Right hindlimb (tissue), 1 donor: ENCODE data around the gene POU1F1.
A peak's percentile ranks its signal among the peaks of the same experiment; 100 is the strongest.
"Not testable (repeated sequence)": the region's sequence is repeated elsewhere in the genome, so short reads cannot be mapped to it uniquely, and the experiment has no call there.

ENCODE experiments used
- DNase-seq: peaks from one replicate; pipeline ENCODE4 v3.0.0-alpha.2; 2018

Gene POU1F1

DNA sequence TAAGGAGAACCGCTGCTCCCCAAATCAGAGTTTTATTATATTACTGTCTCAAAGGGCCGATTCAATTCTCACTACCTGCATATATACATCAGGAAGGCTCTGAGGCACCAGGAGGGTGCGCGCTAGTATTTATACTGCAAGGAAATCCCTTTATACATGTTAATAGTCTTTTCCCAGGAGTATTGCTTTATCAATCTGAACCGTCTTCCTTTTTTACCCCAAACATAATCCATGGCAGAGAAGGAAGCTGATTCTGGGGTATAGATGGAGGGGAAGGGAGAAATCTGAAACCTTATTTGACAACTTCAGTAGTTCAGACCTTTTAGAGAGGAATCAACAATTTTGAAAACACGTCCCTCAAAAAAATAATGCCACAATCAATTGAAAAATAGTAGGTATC, at the start of gene POU1F1:
Gene POU1F1, minus strand, starts transcription at position 101 of the 400 bp plus-strand sequence. CDS start 122 bp downstream, outside the sequence.
- no peak for DNase-seq

DNA sequence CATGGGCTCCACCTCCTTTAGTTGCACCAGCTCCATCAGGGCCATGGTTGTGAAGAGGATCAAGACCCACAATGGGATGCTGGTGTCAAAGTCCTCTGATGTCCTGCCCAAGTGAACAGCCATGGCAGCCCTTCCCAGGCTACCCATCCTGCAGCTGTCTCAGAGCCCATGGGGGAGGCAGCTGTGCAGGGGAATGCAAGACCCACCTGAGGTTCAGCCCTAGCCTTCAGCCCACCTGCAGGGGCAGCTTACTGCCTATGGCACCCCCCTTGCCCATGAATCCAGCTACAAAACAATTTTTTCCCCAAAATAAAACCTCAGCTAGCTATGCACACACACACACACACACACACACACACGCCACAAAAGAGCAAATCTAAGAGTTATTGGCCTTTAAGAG, 48.2 kb upstream of the POU1F1 start:
- DNase-seq = no peak

DNA sequence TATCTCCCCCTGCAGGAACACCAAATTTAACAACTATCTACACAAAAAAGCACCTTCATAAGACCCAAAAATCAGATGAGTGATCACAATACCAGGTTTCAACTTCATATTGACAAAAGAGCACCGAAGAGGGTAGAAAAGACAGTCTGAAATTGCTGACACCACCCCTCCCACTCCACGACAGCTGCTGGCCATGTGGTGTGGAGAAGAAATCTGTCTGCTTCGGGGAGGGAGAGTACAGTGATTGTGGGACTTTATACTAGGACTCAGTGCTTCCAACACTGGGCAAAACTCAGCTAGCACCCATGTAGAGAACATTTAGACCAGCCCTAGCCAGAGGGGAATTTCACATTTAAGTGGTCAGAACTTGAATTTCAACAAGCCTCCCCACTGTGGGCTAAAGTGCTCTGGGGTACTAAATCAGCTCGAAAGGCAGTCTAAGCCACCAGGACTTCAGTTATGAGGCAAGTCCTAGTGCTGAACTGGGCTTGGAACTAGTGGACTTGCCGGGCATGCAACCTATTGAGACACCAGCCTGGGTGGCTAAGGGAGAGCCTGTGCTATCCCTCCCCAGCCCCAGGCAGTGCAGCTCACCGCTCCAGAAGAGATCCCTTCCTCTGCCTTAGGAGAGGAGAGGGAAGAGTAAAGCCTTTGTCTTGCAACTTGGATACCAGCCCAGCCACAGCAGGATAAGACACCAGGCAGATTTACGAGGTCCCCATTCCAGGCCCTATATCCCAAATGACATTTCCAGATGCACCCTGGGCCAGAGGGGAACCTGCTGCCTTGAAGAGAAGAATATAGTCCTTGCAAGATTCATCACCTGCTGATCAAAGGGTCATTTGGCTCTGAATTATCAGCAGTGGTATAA, 44.6 kb upstream of the POU1F1 start:
- peak; percentile 21 for DNase-seq

DNA sequence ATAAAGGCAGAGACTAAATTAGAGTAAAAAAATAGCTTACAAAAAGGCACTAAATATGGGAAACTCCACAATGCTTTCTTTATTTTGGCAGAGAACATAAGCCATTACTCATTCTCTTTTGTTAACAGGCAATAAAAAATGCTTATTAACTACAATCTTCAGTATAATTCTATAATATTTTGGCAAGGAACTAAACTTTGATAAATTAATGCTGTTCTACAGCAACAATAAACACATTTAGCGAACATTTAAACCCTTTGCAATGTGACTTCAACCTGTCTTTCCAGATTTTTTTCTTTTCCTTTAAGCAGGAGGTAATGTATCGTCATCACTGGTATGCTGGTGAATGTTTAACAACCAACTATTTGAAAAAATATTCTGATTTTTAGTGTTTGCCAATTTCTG, 42.2 kb upstream of the POU1F1 start:
- DNase-seq = no peak

DNA sequence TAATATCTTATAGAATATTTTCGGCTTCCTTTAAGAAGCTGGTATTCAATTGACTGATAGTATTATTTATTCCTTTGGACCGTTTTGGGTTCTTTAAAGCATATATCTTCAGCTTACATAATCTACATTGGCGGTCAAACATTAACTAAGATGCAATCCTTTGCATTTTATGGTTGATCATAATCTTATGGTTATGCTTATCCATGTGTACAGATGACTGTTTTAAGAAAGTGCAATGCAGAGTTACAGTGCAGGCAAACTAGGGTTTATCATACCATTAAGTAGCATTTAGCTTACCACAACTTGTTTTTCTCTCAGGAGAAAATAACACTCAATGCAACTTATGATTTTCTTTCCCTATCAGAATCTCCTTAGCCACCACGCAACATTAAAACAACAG, 41.4 kb upstream of the POU1F1 start:
- no peak for DNase-seq

DNA sequence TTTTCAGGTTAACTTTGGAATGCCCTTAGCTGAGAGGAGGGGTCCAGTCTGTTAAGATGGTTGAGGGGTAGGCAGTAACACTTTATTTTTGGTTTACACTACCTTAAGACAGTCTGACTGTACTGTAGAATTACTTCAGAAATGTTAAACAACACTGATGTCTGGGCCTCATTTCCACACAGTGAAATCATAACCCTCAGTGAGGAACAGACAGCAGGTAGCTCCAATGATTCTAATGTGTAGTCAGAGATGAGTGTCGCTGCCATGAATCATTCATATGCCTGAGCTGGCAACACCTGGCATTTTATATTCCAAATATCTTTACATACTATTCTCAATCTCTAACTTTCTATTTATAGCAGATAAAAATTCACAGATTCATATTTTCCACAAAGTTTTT, 37.3 kb upstream of the POU1F1 start:
- DNase-seq = no peak

- no peak for DNase-seq
Measured at GRCh38 chr3:87311309-87311708, 34.9 kb upstream of the POU1F1 start.

GRCh38 chr3:87309601-87310000, 33.2 kb upstream of the POU1F1 start:
- no peak for DNase-seq

GRCh38 chr3:87307805-87308204, 31.4 kb upstream of the POU1F1 start:
- no peak for DNase-seq

GRCh38 chr3:87305517-87305916, 29.1 kb upstream of the POU1F1 start:
- DNase-seq = no peak

- DNase-seq = not testable (repeated sequence)
Measured at GRCh38 chr3:87305031-87305430, 28.6 kb upstream of the POU1F1 start.

- DNase-seq = no peak
Measured at GRCh38 chr3:87298111-87298718, 21.8 kb upstream of the POU1F1 start.

GRCh38 chr3:87288446-87288845, 12.1 kb upstream of the POU1F1 start:
- DNase-seq = no peak

- DNase-seq = no peak
Measured at GRCh38 chr3:87287011-87287410, 10.6 kb upstream of the POU1F1 start.

GRCh38 chr3:87272718-87273341, 3.6 kb downstream of the POU1F1 start:
- no peak for DNase-seq

- DNase-seq = no peak
Measured at GRCh38 chr3:87270908-87271700, 5.3 kb downstream of the POU1F1 start.

- no peak for DNase-seq
Measured at GRCh38 chr3:87269723-87270122, 6.7 kb downstream of the POU1F1 start.

DNA sequence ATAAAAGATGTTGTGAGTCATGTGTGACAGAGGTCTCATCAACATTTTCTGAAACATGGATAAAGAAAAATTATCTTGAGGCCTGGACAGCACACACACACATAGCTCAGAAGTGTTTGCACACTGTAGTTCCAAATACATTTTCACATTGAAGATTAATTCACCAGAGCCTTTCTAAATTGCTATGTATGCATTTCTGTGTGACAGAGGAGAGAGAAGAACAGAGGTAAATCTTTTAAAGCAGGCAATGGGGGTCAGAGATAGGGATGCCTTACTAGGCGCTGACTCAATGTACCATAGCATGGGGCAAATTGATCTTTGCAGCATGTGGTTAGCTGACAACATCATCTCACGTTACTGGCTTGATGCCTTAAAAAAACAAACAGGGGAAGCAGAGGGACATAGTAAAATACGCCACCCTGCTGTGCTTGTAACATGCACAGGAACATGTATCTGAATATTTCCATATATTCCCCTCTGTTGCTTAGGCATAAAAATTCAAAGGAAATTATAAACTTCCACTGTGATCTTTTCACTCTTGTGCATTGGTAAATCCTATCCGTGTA, 7.7 kb downstream of the POU1F1 start:
- DNase-seq = no peak

GRCh38 chr3:87267953-87268645, 8.3 kb downstream of the POU1F1 start:
- DNase-seq = no peak

GRCh38 chr3:87261925-87262324, 14.5 kb downstream of the POU1F1 start:
- DNase-seq = no peak

- DNase-seq = peak; percentile 27
Measured at GRCh38 chr3:87260270-87260669, 16.1 kb downstream of the POU1F1 start.

- no peak for DNase-seq
Measured at GRCh38 chr3:87250009-87250408, 26.4 kb downstream of the POU1F1 start.
